ENCODE data around the gene MTERF4. TPM values are rescaled to one million over a fixed set of nuclear protein-coding genes. Genes with fewer than 3 reads are reported as not detected.
A peak's percentile ranks its signal among the peaks of the same experiment; 100 is the strongest.

The MTERF4 gene
- total and polyA plus RNA-seq, 10 of the 15 experiments (the other 5 are each of a cell fraction or from before 2014, with no cell fraction given): 36.7 to 69.1 (median 45.5) TPM

DNA sequence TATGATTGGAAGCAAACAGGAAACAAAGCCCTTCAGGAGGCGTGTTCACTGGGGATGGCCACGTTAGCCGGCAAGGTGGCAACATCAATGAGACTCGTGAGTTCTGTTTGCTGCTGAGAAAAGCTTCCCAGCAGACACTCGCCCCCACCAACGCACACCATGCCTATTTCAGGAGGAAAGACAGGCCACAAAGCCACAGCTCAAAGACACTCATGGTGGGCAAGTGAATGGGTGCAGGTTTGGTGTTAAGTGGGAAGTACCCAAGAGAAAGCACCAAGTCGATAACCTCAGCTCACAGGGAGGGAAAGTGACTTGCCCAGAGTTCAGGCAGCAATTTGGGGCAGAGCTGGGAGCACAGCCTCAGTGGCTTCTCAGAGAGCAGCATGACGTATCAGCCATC, 10.5 kb upstream of the MTERF4 start (continued):
- TF ChIP-seq, protein P1, sequence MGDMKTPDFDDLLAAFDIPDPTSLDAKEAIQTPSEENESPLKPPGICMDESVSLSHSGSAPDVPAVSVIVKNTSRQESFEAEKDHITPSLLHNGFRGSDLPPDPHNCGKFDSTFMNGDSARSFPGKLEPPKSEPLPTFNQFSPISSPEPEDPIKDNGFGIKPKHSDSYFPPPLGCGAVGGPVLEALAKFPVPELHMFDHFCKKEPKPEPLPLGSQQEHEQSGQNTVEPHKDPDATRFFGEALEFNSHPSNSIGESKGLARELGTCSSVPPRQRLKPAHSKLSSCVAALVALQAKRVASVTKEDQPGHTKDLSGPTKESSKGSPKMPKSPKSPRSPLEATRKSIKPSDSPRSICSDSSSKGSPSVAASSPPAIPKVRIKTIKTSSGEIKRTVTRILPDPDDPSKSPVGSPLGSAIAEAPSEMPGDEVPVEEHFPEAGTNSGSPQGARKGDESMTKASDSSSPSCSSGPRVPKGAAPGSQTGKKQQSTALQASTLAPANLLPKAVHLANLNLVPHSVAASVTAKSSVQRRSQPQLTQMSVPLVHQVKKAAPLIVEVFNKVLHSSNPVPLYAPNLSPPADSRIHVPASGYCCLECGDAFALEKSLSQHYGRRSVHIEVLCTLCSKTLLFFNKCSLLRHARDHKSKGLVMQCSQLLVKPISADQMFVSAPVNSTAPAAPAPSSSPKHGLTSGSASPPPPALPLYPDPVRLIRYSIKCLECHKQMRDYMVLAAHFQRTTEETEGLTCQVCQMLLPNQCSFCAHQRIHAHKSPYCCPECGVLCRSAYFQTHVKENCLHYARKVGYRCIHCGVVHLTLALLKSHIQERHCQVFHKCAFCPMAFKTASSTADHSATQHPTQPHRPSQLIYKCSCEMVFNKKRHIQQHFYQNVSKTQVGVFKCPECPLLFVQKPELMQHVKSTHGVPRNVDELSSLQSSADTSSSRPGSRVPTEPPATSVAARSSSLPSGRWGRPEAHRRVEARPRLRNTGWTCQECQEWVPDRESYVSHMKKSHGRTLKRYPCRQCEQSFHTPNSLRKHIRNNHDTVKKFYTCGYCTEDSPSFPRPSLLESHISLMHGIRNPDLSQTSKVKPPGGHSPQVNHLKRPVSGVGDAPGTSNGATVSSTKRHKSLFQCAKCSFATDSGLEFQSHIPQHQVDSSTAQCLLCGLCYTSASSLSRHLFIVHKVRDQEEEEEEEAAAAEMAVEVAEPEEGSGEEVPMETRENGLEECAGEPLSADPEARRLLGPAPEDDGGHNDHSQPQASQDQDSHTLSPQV (IDR thresholded peaks at IDR 0.05): no peak
- TF ChIP-seq, protein P2, sequence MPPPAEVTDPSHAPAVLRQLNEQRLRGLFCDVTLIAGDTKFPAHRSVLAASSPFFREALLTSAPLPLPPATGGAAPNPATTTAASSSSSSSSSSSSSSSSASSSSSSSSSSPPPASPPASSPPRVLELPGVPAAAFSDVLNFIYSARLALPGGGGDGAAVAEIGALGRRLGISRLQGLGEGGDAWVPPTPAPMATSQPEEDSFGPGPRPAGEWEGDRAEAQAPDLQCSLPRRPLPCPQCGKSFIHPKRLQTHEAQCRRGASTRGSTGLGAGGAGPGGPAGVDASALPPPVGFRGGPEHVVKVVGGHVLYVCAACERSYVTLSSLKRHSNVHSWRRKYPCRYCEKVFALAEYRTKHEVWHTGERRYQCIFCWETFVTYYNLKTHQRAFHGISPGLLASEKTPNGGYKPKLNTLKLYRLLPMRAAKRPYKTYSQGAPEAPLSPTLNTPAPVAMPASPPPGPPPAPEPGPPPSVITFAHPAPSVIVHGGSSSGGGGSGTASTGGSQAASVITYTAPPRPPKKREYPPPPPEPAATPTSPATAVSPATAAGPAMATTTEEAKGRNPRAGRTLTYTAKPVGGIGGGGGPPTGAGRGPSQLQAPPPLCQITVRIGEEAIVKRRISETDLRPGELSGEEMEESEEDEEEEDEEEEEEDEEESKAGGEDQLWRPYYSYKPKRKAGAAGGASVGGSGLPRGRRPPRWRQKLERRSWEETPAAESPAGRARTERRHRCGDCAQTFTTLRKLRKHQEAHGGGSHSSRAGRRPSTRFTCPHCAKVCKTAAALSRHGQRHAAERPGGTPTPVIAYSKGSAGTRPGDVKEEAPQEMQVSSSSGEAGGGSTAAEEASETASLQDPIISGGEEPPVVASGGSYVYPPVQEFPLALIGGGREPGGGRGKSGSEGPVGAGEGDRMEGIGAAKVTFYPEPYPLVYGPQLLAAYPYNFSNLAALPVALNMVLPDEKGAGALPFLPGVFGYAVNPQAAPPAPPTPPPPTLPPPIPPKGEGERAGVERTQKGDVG (CRISPR knock-in tag; IDR thresholded peaks at IDR 0.05): no peak
- TF ChIP-seq ZNF24 (IDR thresholded peaks at IDR 0.05): no peak
- TF ChIP-seq, protein P3, sequence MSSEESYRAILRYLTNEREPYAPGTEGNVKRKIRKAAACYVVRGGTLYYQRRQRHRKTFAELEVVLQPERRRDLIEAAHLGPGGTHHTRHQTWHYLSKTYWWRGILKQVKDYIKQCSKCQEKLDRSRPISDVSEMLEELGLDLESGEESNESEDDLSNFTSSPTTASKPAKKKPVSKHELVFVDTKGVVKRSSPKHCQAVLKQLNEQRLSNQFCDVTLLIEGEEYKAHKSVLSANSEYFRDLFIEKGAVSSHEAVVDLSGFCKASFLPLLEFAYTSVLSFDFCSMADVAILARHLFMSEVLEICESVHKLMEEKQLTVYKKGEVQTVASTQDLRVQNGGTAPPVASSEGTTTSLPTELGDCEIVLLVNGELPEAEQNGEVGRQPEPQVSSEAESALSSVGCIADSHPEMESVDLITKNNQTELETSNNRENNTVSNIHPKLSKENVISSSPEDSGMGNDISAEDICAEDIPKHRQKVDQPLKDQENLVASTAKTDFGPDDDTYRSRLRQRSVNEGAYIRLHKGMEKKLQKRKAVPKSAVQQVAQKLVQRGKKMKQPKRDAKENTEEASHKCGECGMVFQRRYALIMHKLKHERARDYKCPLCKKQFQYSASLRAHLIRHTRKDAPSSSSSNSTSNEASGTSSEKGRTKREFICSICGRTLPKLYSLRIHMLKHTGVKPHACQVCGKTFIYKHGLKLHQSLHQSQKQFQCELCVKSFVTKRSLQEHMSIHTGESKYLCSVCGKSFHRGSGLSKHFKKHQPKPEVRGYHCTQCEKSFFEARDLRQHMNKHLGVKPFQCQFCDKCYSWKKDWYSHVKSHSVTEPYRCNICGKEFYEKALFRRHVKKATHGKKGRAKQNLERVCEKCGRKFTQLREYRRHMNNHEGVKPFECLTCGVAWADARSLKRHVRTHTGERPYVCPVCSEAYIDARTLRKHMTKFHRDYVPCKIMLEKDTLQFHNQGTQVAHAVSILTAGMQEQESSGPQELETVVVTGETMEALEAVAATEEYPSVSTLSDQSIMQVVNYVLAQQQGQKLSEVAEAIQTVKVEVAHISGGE (CRISPR knock-in tag; IDR thresholded peaks at IDR 0.05): no peak
- TF ChIP-seq, protein P4, sequence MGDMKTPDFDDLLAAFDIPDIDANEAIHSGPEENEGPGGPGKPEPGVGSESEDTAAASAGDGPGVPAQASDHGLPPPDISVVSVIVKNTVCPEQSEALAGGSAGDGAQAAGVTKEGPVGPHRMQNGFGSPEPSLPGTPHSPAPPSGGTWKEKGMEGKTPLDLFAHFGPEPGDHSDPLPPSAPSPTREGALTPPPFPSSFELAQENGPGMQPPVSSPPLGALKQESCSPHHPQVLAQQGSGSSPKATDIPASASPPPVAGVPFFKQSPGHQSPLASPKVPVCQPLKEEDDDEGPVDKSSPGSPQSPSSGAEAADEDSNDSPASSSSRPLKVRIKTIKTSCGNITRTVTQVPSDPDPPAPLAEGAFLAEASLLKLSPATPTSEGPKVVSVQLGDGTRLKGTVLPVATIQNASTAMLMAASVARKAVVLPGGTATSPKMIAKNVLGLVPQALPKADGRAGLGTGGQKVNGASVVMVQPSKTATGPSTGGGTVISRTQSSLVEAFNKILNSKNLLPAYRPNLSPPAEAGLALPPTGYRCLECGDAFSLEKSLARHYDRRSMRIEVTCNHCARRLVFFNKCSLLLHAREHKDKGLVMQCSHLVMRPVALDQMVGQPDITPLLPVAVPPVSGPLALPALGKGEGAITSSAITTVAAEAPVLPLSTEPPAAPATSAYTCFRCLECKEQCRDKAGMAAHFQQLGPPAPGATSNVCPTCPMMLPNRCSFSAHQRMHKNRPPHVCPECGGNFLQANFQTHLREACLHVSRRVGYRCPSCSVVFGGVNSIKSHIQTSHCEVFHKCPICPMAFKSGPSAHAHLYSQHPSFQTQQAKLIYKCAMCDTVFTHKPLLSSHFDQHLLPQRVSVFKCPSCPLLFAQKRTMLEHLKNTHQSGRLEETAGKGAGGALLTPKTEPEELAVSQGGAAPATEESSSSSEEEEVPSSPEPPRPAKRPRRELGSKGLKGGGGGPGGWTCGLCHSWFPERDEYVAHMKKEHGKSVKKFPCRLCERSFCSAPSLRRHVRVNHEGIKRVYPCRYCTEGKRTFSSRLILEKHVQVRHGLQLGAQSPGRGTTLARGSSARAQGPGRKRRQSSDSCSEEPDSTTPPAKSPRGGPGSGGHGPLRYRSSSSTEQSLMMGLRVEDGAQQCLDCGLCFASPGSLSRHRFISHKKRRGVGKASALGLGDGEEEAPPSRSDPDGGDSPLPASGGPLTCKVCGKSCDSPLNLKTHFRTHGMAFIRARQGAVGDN (IDR thresholded peaks at IDR 0.05): peak; percentile 77
- peak; percentile 60; the same call in 1 of the 2 replicates for TF ChIP-seq MXI1 (IDR thresholded peaks at IDR 0.05; ENCODE audit: low read depth, low read length)
- TF ChIP-seq STAT1 (conservative IDR thresholded peaks at IDR 0.05): peak; percentile 74; the same call in 1 of the 2 replicates
- no peak for TF ChIP-seq SMARCA5 (IDR thresholded peaks at IDR 0.05)
- TF ChIP-seq NBN (IDR thresholded peaks at IDR 0.05): no peak
- TF ChIP-seq, protein P5, sequence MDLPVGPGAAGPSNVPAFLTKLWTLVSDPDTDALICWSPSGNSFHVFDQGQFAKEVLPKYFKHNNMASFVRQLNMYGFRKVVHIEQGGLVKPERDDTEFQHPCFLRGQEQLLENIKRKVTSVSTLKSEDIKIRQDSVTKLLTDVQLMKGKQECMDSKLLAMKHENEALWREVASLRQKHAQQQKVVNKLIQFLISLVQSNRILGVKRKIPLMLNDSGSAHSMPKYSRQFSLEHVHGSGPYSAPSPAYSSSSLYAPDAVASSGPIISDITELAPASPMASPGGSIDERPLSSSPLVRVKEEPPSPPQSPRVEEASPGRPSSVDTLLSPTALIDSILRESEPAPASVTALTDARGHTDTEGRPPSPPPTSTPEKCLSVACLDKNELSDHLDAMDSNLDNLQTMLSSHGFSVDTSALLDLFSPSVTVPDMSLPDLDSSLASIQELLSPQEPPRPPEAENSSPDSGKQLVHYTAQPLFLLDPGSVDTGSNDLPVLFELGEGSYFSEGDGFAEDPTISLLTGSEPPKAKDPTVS (IDR thresholded peaks at IDR 0.05; ENCODE audit: low read depth, low read length): no peak
- TF ChIP-seq LARP7 (IDR thresholded peaks at IDR 0.05): no peak
